Fibroblast of skin of left quadriceps (primary cell): ENCODE data around the gene EID2.

Experiments
- DNase-seq, 2 experiments: peaks; one replicate each; pipeline ENCODE4 v3.0.0-alpha.2; 2013; ENCODE audit warnings: low read depth in 2 of 2

EID2 gene

GRCh38 chr19:39539518-39540332, at the start of gene EID2:
Gene EID2 (minus strand): TSS chr19:39540161. CDS start chr19:39540079, 82 bp downstream.
- peak; percentile 75 to 80 for DNase-seq

GRCh38 chr19:39588066-39588465, 48.1 kb upstream of the EID2 start:
- DNase-seq, result no peak

GRCh38 chr19:39587496-39587895, 47.5 kb upstream of the EID2 start:
- DNase-seq, result no peak

- DNase-seq, result no peak
Observed at GRCh38 chr19:39582891-39583625, 43.1 kb upstream of the EID2 start.

GRCh38 chr19:39582442-39582841, 42.5 kb upstream of the EID2 start:
- DNase-seq, result no peak

- no peak for DNase-seq
Observed at GRCh38 chr19:39568604-39569003, 28.6 kb upstream of the EID2 start.

GRCh38 chr19:39566064-39566463, 26.1 kb upstream of the EID2 start:
- no peak for DNase-seq

GRCh38 chr19:39563408-39563807, 23.4 kb upstream of the EID2 start:
- DNase-seq, result no peak

GRCh38 chr19:39558624-39559117, 18.7 kb upstream of the EID2 start:
- no peak for DNase-seq

GRCh38 chr19:39557811-39558623, 18.1 kb upstream of the EID2 start:
- DNase-seq, result no peak

GRCh38 chr19:39555883-39556282, 15.9 kb upstream of the EID2 start:
- DNase-seq, result no peak

- DNase-seq, result no peak
Observed at GRCh38 chr19:39554701-39555311, 14.8 kb upstream of the EID2 start.

- no peak for DNase-seq
Observed at GRCh38 chr19:39553082-39553652, 13.2 kb upstream of the EID2 start.

GRCh38 chr19:39550197-39550596, 10.2 kb upstream of the EID2 start:
- DNase-seq, result no peak

- DNase-seq, result no peak
Observed at GRCh38 chr19:39546599-39546998, 6.6 kb upstream of the EID2 start.

- DNase-seq, result no peak
Observed at GRCh38 chr19:39544911-39545310, 5.0 kb upstream of the EID2 start.

GRCh38 chr19:39544226-39544903, 4.4 kb upstream of the EID2 start:
- no peak for DNase-seq

- DNase-seq, result no peak
Observed at GRCh38 chr19:39543477-39543857, 3.5 kb upstream of the EID2 start.

GRCh38 chr19:39542206-39542605, 2.2 kb upstream of the EID2 start:
- DNase-seq, result no peak

GRCh38 chr19:39540333-39540673, 342 bp upstream of the EID2 start:
- DNase-seq, result no peak

- DNase-seq, result peak in 1 of 2 experiments; percentile 15
Observed at GRCh38 chr19:39539165-39539517, 820 bp downstream of the EID2 start.
